ENCODE results near the gene FBP2. TPM values are rescaled to one million over a fixed set of nuclear protein-coding genes. Genes with fewer than 3 reads are reported as not detected.

Gene FBP2
- total RNA-seq, 4 donors from 2014 or later, result not detected

- TF ChIP-seq CTCF (IDR thresholded peaks at IDR 0.05; ENCODE audit: low read depth), result no peak
These were observed 13.7 kb upstream of the FBP2 start for GRCh38 chr9:94607423-94607691.

- no peak for TF ChIP-seq CTCF (IDR thresholded peaks at IDR 0.05; ENCODE audit: low read depth)
These were observed 13.2 kb upstream of the FBP2 start for GRCh38 chr9:94606646-94607422.

- no peak for TF ChIP-seq CTCF (IDR thresholded peaks at IDR 0.05; ENCODE audit: low read depth)
These were observed 9.9 kb upstream of the FBP2 start for GRCh38 chr9:94603259-94604160.

GRCh38 chr9:94602666-94603065, 9.0 kb upstream of the FBP2 start:
- TF ChIP-seq CTCF (IDR thresholded peaks at IDR 0.05; ENCODE audit: low read depth), result no peak

- no peak for TF ChIP-seq CTCF (IDR thresholded peaks at IDR 0.05; ENCODE audit: low read depth)
These were observed 7.1 kb upstream of the FBP2 start for GRCh38 chr9:94600715-94601114.

- no peak for TF ChIP-seq CTCF (IDR thresholded peaks at IDR 0.05; ENCODE audit: low read depth)
These were observed 6.6 kb upstream of the FBP2 start for GRCh38 chr9:94600258-94600657.

GRCh38 chr9:94599102-94599501, 5.5 kb upstream of the FBP2 start:
- TF ChIP-seq CTCF (IDR thresholded peaks at IDR 0.05; ENCODE audit: low read depth), result no peak
